ENCODE measurements around the gene PIK3R5. TPM values are rescaled to one million over a fixed set of nuclear protein-coding genes. Genes with fewer than 3 reads are reported as not detected.
A peak's percentile ranks its signal among the peaks of the same experiment; 100 is the strongest.
"Not testable (repeated sequence)": the region's sequence is repeated elsewhere in the genome, so short reads cannot be mapped to it uniquely, and the experiment has no call there.

PIK3R5 gene
- total RNA-seq, 2 donors from 2014 or later, result 32.2 to 46.9 TPM

DNA sequence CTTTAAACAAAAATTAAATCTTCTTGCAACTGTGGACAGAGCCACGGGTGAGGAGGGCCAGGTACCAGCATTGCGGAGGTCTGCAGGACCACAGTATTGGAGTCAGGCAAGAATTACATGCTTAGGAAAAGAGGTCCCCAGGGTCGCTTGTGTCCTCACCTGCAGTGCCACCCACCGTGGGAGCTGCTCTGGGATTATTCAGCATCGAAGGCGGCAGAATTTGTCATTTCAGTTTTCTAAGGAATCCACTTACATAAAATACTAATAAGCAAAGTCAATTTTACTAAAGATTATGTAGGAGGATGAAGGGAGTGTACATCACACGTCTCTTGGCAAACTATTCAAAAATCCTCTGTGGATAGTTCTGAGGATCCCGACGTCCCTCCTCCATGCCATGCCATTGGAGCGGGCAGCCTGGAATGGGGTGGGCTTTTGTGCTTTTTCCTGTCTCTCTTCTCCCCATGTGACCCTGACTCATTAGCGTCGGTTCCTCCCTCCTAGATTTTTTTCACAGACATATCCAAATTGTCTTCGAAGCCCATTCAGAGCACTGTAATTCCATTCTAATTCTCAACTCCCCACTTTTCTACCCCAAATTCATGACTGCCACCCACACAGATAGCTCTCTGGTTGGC lies 95.0 kb downstream of the PIK3R5 start:
- no peak overlapping the region for H3K27ac Mint-ChIP-seq
- DNase-seq (ENCODE audit: low spot score in 2 of 2) (no peak), ATAC-seq (no peak)
- no peaks in the 10 kb centered on the region for H3K36me3 Mint-ChIP-seq
- no peaks in the 10 kb centered on the region for H3K9me3 Mint-ChIP-seq

DNA sequence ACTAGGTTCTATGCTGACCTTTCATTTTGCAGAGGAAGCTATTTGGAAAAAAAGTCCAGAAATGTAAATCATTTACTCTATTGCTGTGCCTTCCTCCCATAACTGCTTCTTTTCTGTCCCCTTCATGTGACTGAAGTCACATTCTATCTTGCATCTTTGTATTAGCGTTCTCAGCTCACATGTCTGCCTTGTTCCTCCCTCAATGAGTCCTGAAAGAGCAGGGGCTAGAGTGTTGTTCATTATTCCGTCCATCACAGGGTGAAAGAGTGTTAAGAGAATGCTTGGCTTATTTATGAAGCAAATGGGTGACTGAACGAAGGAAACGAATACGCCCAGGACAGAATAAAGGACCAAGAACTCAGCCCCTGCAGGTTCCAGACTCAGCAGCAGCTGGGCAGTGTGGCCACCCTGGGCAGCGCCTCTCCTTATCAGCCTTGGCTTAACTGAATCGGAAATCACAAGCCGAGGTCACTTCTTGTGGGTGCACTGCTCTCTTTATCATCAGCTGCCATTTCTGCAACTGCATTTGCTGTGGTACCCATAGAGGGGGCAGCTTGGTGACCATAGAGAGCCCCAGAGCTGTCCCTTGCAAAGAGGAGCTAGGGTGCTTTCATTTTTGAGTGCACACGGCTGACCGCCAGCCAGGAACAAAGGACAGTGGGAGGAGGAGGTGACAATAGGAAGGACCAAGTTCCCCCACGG lies 96.2 kb downstream of the PIK3R5 start:
- ATAC-seq (no peak), DNase-seq (ENCODE audit: low spot score in 2 of 2) (peak in 1 of 2 donors; percentile 25)
- Mint-ChIP-seq H3K36me3 (no peaks in the 10 kb centered on the region), H3K9me3 (no peaks in the 10 kb centered on the region), H3K27ac (no peak overlapping the region)

DNA sequence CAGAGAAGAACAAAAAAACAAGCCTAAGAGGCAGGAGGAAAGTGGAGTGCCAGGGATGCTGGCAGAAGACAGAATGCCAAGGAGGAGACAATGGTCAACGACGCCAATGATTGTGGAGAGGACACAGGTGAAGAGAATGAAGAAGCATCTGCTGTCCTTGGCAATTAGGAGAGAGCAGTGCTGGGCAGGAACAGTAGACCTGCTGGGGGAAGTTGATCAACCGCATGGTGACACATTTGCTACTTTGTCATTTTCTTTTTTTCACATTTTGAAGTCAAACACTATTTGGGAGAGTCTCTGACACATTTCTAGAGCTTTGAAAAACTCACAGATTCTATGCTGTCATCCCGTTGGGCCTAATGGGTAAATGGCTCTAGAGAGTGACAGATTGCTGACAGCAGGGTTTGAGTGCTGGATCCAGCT lies 97.0 kb downstream of the PIK3R5 start:
- ATAC-seq, result peak; percentile 77 to 85
- no peaks in the 10 kb centered on the region for H3K9me3 Mint-ChIP-seq
- peak in 1 of 2 donors; percentile 11 for DNase-seq (ENCODE audit: low spot score in 2 of 2)
- no peaks in the 10 kb centered on the region for H3K36me3 Mint-ChIP-seq
- no peak overlapping the region for H3K27ac Mint-ChIP-seq

DNA sequence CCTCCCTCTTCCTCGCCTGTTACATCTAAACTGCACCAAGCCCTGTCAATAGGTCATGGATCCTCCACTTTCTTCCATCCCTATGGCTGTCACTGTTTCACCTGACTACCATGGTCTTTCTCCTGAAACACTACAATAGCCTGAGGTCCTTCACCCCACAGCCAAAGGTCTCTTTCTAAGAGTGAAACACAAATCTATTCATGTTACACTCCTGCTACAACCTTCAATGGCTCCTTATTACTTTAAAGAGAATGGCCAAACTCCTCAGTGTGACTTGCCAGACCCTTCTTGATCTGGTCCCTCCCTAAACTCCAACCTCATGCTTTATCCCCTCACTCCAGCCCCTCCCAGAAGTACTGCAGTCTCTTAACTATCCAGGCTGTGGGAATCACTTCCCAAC lies 97.4 kb downstream of the PIK3R5 start:
- ATAC-seq (no peak), DNase-seq (ENCODE audit: low spot score in 2 of 2) (no peak)
- no peaks in the 10 kb centered on the region for H3K9me3 Mint-ChIP-seq
- no peaks in the 10 kb centered on the region for H3K36me3 Mint-ChIP-seq
- peak overlapping the region in 1 of 2 donors; percentile 84 for H3K27ac Mint-ChIP-seq

DNA sequence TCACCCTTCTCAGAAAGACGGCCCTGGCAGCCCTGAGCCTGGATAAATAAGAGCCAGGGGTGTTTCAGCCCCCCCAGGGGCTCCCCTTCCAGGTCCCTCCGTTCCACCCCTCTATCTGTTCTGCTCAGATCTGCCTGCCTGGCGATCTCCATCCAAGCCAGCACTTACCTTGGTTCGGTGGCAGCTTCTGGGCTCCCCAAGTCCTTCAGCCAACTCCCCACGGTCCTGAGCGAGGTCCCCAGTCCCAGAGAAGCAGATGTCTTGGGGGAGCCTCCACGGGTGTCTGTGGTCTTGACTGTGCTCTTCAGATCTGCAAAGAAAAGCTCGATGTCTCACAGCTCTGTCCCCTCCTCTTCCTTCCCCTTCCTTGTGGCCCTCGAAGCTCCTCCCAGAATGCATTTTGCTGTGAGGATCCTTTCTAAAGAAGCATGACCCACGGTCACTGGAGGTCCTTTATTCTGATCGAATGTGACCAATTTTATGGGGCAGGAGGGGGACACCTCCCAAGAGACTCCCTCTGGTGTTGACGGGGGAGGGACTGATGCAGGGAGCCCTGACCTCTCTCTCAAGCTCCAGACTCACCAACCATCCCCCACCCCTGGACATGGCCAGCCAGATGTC lies 98.0 kb downstream of the PIK3R5 start, which contains the start of gene PIK3R6:
Gene PIK3R6, minus strand, starts transcription at position 314 of the 621 bp plus-strand sequence. CDS start 17,880 bp downstream, outside the sequence.
- DNase-seq (ENCODE audit: low spot score in 2 of 2), result peak in 1 of 2 donors; percentile 51
- no peaks in the 10 kb centered on the region for H3K36me3 Mint-ChIP-seq
- peak within 1 kb of the TSS in 1 of 2 donors; percentile 84 for H3K27ac Mint-ChIP-seq
- ATAC-seq, result peak; percentile 36 to 48
- no peaks in the 10 kb centered on the region for H3K9me3 Mint-ChIP-seq

DNA sequence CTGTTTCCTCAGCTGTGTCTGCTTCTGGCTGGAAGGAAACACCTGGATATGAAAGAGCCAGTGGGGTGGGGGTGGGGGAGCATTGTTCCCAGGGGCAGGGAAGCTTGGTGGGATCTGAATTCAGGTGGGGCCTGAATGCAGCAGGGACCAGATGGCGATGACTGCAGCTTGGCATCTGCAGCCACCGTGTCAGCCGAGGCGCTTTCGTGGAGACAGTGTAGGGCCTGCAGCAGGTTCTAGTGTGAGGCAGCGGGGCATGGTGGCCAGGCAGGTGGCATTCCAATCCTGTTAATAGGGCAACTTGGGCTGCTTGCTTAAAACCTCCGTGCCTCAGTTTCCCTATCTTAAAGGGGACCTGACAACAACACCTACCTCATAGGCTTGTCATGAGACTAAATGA lies 99.7 kb downstream of the PIK3R5 start:
- no peak for ATAC-seq
- no peaks in the 10 kb centered on the region for H3K9me3 Mint-ChIP-seq
- DNase-seq (ENCODE audit: low spot score in 2 of 2), result no peak
- H3K36me3 Mint-ChIP-seq, result no peaks in the 10 kb centered on the region
- no peak overlapping the region for H3K27ac Mint-ChIP-seq

DNA sequence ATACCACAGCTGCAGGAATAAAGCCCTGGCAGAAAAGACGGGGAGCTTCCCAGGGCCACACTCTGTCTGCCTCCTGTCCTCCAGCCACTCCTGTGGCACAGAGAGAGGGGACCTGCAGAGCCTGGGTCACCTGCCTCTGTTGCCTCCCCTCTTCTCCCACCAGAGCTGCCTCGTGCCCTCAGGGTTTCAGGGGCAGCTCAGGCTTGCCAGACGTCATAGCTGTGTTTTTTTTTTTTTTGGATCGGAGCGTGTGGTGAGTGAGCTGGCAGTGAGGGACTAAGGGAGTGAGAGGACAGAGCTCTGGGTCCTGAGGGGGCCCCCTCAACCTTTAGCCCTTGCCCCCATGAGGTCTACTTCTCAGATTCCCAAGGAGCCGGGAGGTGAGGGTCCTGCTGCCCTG lies 100.1 kb downstream of the PIK3R5 start:
- Mint-ChIP-seq H3K9me3 (no peaks in the 10 kb centered on the region), H3K27ac (no peak overlapping the region), H3K36me3 (no peaks in the 10 kb centered on the region)
- no peak for ATAC-seq
- no peak for DNase-seq (ENCODE audit: low spot score in 2 of 2)

DNA sequence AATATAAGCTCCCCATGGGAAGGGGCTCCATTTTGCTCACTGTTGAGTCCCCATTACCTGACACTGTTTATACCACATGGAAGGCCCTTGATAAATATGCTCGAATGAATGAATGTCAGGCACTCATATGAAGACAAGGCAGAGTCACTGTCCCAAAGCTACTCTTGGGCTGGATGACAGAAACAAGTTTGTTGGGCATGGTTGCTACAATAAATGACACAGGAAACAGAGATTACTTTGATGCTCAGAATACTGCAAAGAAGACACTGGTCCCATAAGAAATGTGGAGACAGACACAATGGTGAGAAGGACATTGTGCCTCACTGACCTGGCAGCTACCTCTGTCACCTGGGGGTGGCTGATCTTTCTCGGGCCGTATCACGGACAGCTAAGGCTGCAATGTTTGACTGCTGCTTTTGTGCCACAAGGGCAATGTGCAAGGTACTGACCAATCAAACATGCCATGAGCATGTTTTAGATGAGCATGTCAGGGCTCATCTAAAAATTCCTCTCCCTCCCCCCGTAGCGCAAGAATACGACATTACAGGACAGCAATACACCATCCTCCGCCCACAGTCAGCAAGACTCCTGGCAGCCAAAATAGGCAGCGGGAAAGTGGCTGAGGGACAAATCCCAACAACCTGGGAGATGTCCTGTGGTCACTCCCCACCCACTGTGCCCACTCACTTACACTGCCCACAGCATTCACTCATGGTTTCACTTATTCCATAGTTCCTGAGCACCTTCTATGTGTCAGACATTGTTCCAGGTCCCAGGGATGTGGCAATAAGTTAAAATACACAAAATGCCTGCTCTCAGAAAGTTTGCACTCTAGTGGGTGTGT lies 103.1 kb downstream of the PIK3R5 start:
- H3K36me3 Mint-ChIP-seq, result no peaks in the 10 kb centered on the region
- no peaks in the 10 kb centered on the region for H3K9me3 Mint-ChIP-seq
- no peak overlapping the region for H3K27ac Mint-ChIP-seq
- no peak for ATAC-seq
- DNase-seq (ENCODE audit: low spot score in 2 of 2), result no peak

DNA sequence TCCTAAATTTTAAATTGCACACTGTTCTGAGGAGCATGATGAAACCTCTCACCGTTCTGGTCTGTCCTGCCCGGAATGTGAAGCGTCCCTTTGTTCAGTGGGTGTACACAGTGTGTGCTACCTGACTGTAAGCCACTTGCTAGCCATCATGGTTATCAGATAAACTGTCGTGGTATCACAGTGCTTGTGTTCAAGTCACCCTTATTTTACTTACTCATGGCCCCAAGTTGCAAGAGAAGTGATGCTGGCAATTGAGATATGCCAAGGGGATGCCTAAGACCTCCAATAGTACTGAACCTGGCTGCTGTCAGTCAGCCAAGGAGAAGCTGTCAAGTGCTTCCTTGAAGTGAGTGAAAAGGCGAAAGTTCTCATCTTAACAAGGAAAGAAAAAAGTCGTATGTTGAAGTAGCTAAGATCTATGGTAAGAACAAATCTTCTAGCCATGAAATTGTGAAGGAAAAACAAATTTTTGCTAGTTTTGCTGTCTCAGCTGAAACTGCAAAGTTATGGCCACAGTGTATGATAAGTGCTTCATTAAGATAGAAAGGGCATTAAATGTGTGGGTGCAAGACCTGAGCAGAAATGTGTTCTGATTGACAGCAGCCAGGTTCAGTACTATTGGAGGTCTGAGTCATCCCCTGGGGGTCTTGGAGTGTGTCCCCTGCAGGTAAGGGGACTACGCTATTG lies 103.9 kb downstream of the PIK3R5 start:
- ATAC-seq (no peak), DNase-seq (ENCODE audit: low spot score in 2 of 2) (peak in 1 of 2 donors; percentile 11)
- Mint-ChIP-seq H3K36me3 (no peaks in the 10 kb centered on the region), H3K9me3 (no peaks in the 10 kb centered on the region), H3K27ac (no peak overlapping the region)

DNA sequence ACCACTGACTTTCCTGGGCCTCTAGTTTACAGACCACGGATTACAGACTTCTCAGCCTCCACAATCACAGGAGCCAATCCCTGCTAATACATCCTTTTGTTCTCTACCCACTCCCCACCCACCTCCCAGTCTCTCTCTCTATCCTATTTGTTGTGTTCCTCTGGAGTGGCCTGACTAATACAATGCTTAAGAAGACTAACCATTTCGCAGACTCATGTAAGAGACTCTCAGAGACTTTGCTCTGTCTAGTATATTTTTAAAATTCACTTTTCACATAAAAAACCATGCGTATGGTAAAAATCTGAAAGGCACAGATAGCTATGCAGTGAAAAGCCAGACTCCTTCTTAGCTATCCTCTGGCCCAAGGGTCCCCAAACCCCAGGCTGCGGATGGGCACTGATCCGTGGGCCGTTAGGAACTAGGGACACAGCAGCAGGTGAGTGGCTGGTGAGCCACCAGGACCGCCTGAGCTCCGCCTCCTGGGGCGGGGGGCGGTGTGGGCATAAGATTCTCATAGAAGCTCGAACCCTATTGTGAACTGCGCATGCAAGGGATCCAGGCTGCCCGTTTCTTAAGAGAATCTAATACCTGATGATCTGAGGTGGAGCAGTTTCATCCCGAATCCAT lies 105.6 kb downstream of the PIK3R5 start:
- ATAC-seq, result no peak
- peak in 1 of 2 donors; percentile 16 for DNase-seq (ENCODE audit: low spot score in 2 of 2)
- Mint-ChIP-seq H3K27ac (peak overlapping the region in 1 of 2 donors; percentile 62), H3K9me3 (no peaks in the 10 kb centered on the region), H3K36me3 (no peaks in the 10 kb centered on the region)

DNA sequence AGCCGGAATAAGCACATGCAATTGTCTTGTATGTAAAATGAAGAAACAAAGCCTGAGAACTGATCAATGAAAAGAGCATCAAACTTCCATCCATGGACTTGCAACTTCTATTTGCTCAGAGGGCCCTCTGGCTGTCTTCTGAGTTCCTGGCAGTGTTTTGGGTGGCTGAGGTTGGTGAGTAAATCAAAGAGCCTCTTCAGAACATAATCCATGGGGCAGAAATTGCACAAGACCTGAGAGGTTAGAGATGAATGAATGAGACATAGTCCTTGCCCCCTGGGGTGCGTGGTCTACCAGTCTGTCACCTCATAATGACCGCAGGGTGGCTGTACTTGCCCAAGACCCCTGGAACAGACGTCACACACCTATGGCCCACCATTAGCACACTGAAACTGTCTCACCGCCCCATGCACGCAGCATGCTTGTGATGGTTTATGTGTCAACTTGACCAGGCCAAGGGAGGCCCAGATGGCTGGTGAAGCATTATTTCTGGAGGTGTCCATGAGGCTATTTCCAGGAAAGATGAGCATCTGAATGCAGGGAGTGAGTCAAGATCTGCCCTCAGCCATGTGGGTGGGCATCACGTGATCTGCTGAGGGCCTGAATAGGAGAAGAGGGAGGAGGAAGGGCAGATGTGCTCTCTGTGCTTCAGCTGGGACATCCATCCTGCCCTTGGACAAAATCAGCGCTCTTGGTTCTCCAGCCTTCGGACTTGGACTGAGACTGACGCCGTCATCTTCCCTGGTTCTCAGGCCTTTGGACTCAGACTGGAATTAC lies 106.3 kb downstream of the PIK3R5 start:
- Mint-ChIP-seq H3K27ac (peak overlapping the region; percentile 62 to 87), H3K36me3 (no peaks in the 10 kb centered on the region), H3K9me3 (no peaks in the 10 kb centered on the region)
- ATAC-seq, result peak; percentile 62 to 66
- DNase-seq (ENCODE audit: low spot score in 2 of 2), result peak; percentile 36 to 59

DNA sequence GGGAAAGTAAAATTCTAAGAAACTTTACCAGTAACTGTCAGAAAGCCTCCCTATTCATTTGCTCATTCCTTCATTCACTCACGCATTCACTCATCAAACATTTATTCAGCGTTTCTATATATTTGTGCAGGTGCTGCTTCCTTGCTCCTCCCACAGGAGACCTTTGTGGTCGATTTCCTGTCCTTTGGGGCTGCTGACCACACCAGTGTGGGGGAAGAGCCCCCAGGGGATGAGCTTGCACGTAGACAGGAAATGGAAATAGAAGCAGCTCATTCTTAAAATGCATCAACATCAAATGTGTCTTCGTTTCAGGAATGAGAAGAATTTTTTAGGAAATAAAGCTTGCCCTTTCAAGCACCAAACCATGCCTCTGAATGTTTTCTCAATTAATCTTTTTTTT lies 107.6 kb downstream of the PIK3R5 start:
- DNase-seq (ENCODE audit: low spot score in 2 of 2) (peak; percentile 68 to 82), ATAC-seq (peak; percentile 83 to 86)
- Mint-ChIP-seq H3K9me3 (no peaks in the 10 kb centered on the region), H3K27ac (peak overlapping the region in 1 of 2 donors; percentile 57), H3K36me3 (no peaks in the 10 kb centered on the region)

DNA sequence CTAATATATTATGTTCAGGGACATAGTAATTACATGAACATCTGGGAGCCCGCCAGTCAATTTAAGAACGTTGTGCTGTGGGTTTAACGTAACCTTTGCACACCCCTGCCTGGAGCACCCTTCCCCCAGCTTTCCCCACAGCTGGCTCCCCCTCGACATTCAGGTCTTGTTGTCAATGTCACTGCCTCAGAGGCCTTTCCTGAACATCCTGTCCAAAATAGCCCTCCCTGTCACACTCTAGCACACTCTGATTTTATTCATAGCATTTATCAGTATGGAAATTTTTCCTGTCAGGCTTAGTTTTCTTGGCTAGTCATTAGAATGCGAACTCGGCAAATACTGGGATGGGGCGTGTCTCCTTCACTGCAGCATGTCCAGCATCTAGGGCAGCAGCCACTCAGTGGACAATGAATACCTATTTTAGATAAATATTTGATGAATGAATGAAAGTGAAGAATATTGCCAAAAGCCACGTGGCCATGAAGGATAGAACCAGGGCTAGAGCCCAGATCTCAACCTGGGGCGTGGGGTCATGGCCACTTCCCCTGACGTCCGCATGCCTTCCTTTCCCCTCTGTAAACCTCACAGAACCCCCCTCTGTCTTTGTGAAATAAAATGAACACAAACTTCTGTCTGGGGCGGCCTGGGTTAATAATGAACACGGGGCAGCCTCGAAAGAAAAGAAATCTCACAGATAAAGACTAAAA lies 108.5 kb downstream of the PIK3R5 start:
- peak overlapping the region in 1 of 2 donors; percentile 57 for H3K27ac Mint-ChIP-seq
- DNase-seq (ENCODE audit: low spot score in 2 of 2), result no peak

DNA sequence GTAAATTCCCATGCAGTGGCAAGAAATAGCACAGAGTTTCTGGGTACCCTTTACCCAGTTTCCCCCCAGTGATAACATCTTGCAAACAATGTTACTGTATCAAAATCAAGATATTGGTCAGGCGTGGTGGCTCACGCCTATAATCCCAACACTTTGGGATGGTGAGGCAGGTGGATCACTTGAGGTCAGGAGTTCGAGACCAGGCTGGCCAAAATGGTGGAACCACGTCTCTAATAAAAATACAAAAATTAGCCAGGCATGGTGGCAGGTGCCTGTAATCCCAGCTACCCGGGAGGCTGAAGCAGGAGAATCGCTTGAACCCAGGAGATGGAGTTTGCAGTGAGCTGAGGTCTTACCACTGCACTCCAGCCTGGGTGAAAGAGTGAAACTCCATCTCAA lies 109.3 kb downstream of the PIK3R5 start:
- H3K36me3 Mint-ChIP-seq; H3K9me3 Mint-ChIP-seq; ATAC-seq; DNase-seq (ENCODE audit: low spot score in 2 of 2); H3K27ac Mint-ChIP-seq: not testable (repeated sequence)

More for the DNA sequence above, 108.5 kb downstream of the PIK3R5 start:
- H3K9me3 Mint-ChIP-seq, result no peaks in the 10 kb centered on the region
- H3K36me3 Mint-ChIP-seq, result no peaks in the 10 kb centered on the region
- ATAC-seq, result no peak
